GM12878 (cell line): ENCODE data around the gene RFFL. TPM values are rescaled to one million over a fixed set of nuclear protein-coding genes. Genes with fewer than 3 reads are reported as not detected.

Experiments
- ATAC-seq: fragments of 200-7000 bp; cut with Tn5 transposase; 3 replicates; pipeline ENCODE4 v1.9.1; 2020; ENCODE audit warnings: mild to moderate bottlenecking, moderate library complexity
- BruUV-seq: library from RNA; stranded (reverse); fragments of 400-500 nt; replicated peaks from 2 replicates; lab custom pipeline; 2021; lab: Mats Ljungman, UMichigan
- CTCF ChIA-PET: fragments of 300-600 bp; sonication (Branson Sonifier 250); formaldehyde crosslinking; extraction: SDS; loops from one replicate; lab custom pipeline; 2021; ENCODE audit warnings: inconsistent platforms; lab: Yijun Ruan, JAX
- POLR2A ChIA-PET: fragments of 350-600 bp; formaldehyde crosslinking; extraction: SDS; loops from one replicate; lab custom pipeline; 2021; ENCODE audit warnings: inconsistent platforms; lab: Charles Lee
- RAD21 ChIA-PET: fragments of 300-600 bp; sonication (Branson Sonifier 250); formaldehyde crosslinking; loops from one replicate; lab custom pipeline; 2023; ENCODE audit warnings: antibody characterized with exemption; ENCODE audit not compliant: unreplicated experiment; lab: Charles Lee
- SMC1A ChIA-PET: fragments of 300-600 bp; sonication (Branson Sonifier 250); formaldehyde crosslinking; loops from one replicate; lab custom pipeline; 2023; ENCODE audit not compliant: unreplicated experiment, uncharacterized antibody; lab: Charles Lee
- DNase-seq: peaks from one replicate; pipeline ENCODE4 v3.0.0-alpha.2; 2011; ENCODE audit warnings: low read depth, low spot score
- FAIRE-seq: peaks from 3 replicates; lab custom pipeline; 2011; peaks lifted over from hg19 to GRCh38; lab: Jason Lieb, UNC
- H2AFZ ChIP-seq: 2 replicates; pipeline ENCODE4 v1.6.0; 2011; ENCODE audit warnings: low read depth, low read length, control low read depth; ENCODE audit not compliant: control insufficient read depth
- H3K27ac ChIP-seq: 2 replicates; pipeline ENCODE4 v1.5.1; 2011; ENCODE audit warnings: control low read depth; ENCODE audit not compliant: control insufficient read depth, insufficient read depth
- H3K27me3 ChIP-seq, 2 experiments: replicated peaks in 1 of 2; 2 replicates each; pipeline versions ENCODE4 v1.6.0 to v1.6.1; 2011; ENCODE audit warnings: low read length in 1 of 2; ENCODE audit not compliant: control insufficient read depth in 2 of 2, insufficient read depth in 2 of 2
- H3K36me3 ChIP-seq, 2 experiments: 2 replicates each; pipeline ENCODE4 v1.5.1; 2011; ENCODE audit warnings: low read length in 1 of 2; ENCODE audit not compliant: control insufficient read depth in 2 of 2, insufficient read depth in 2 of 2
- H3K4me1 ChIP-seq: 2 replicates; pipeline ENCODE4 v1.6.1; 2011; ENCODE audit warnings: mild to moderate bottlenecking, low read length, moderate library complexity, mixed read lengths; ENCODE audit not compliant: control insufficient read depth, insufficient read depth
- H3K4me2 ChIP-seq: 2 replicates; pipeline ENCODE4 v1.6.0; 2011; ENCODE audit warnings: control low read depth; ENCODE audit not compliant: control insufficient read depth, insufficient read depth
- H3K4me3 ChIP-seq: fragments of 200-600 bp; sonication (generic); 2 replicates; pipeline ENCODE4 v1.5.1; 2016
- H3K79me2 ChIP-seq: 2 replicates; pipeline ENCODE4 v1.6.0; 2011; ENCODE audit warnings: low read length; ENCODE audit not compliant: control insufficient read depth, insufficient read depth
- H3K9ac ChIP-seq: 2 replicates; pipeline ENCODE4 v1.8.0; 2011; ENCODE audit warnings: low read length, control low read depth, mixed read lengths; ENCODE audit not compliant: control insufficient read depth, insufficient read depth
- H3K9me3 ChIP-seq: replicated peaks from 3 replicates; pipeline ENCODE4 v1.5.1; 2011; ENCODE audit warnings: mild to moderate bottlenecking, low read length; ENCODE audit not compliant: control insufficient read depth, insufficient read depth
- H4K20me1 ChIP-seq: 2 replicates; pipeline ENCODE4 v1.6.0; 2011; ENCODE audit not compliant: control insufficient read depth, insufficient read depth
- BACH1 ChIP-seq: fragments of 450-650 bp; IDR thresholded peaks from 2 replicates; pipeline ENCODE4 v1.6.1; 2017; ENCODE audit warnings: mild to moderate bottlenecking, borderline replicate concordance
- BMI1 ChIP-seq: fragments of 450-650 bp; IDR thresholded peaks from 2 replicates; pipeline ENCODE4 v1.6.1; 2016; ENCODE audit warnings: mild to moderate bottlenecking, moderate library complexity, borderline replicate concordance
- CBX5 ChIP-seq: sonication (generic); IDR thresholded peaks from 2 replicates; pipeline ENCODE4 v1.6.1; 2016; ENCODE audit warnings: low read depth, moderate library complexity, mild to moderate bottlenecking, inconsistent platforms
- CREM ChIP-seq: IDR thresholded peaks from 2 replicates; pipeline ENCODE4 v1.6.1; 2014; ENCODE audit warnings: antibody characterized with exemption, low read depth
- DPF2 ChIP-seq: fragments of 450-650 bp; IDR thresholded peaks from 2 replicates; pipeline ENCODE4 v1.6.1; 2017; ENCODE audit warnings: mild to moderate bottlenecking
- EGR1 ChIP-seq, 2 experiments: IDR thresholded peaks; 1 replicate in 1 of 2; 2 replicates in 1 of 2; pipeline ENCODE4 v1.6.1; 2011 to 2012; ENCODE audit warnings: low read depth in 2 of 2, low read length in 2 of 2, borderline replicate concordance in 1 of 2, mild to moderate bottlenecking in 1 of 2, moderate library complexity in 1 of 2
- IRF4 ChIP-seq: IDR thresholded peaks from 2 replicates; pipeline ENCODE4 v1.6.1; 2011; ENCODE audit warnings: low read depth, low read length
- PBX3 ChIP-seq: IDR thresholded peaks from 2 replicates; pipeline ENCODE4 v1.6.1; 2011; ENCODE audit warnings: mild to moderate bottlenecking, low read depth, low read length, moderate library complexity; ENCODE audit not compliant: insufficient replicate concordance
- RB1 ChIP-seq: fragments of 450-650 bp; formaldehyde crosslinking; IDR thresholded peaks from 2 replicates; pipeline ENCODE4 v1.6.1; 2017; ENCODE audit warnings: mild to moderate bottlenecking, borderline replicate concordance
- SMARCA5 ChIP-seq: fragments of 450-650 bp; IDR thresholded peaks from 2 replicates; pipeline ENCODE4 v1.6.1; 2017; ENCODE audit warnings: mild to moderate bottlenecking
- SMC3 ChIP-seq: IDR thresholded peaks from 2 replicates; pipeline ENCODE4 v1.6.1; 2011; ENCODE audit warnings: low read length, improper control_type of control experiment, borderline replicate concordance
- SP1 ChIP-seq: IDR thresholded peaks from one replicate; pipeline ENCODE4 v1.6.1; 2011; ENCODE audit warnings: low read depth, low read length
- WRNIP1 ChIP-seq: IDR thresholded peaks from 2 replicates; pipeline ENCODE4 v1.6.1; 2011; ENCODE audit warnings: low read depth, low read length, improper control_type of control experiment, borderline replicate concordance
- ZBED1 ChIP-seq: IDR thresholded peaks from 2 replicates; pipeline ENCODE4 v1.6.1; 2016; ENCODE audit warnings: borderline replicate concordance
- ZNF207 ChIP-seq: fragments of 450-650 bp; IDR thresholded peaks from 2 replicates; pipeline ENCODE4 v1.6.1; 2014; ENCODE audit warnings: antibody characterized with exemption, mild to moderate bottlenecking, borderline replicate concordance
- whole genome bisulfite sequencing: methylation state at CpG from one replicate; pipeline ENCODE4 v1.1.6; 2016; ENCODE audit warnings: low lambda C conversion rate; ENCODE audit not compliant: insufficient replicate concordance, insufficient coverage; ENCODE audit errors: missing lambda C conversion rate; 5-methylcytosine and 5-hydroxymethylcytosine counted together
- in situ Hi-C: fragments of 300-500 bp; cut with MboI; formaldehyde crosslinking; loops from 9 replicates; pipeline ENCODE4 v1.14.3; 2018; ENCODE audit warnings: mixed read lengths
- intact Hi-C: fragments of 100-400 bp; cut with micrococcal nuclease; formaldehyde crosslinking; loops from one replicate; pipeline ENCODE4 v1.14.2; 2022; ENCODE audit not compliant: unreplicated experiment
- polyA plus RNA-seq, 11 experiments: library from polyadenylated mRNA; depleted of rRNA in 4 of 11; unstranded in 6 of 11; stranded (reverse) in 5 of 11; fragments of >200 nt; fragmentation: Nextera tagmentation in 4 of 11; fragmentation: Illumina TruSeq in 1 of 11; extraction: Ambion mirVana in 4 of 11; extraction: Trizol in 1 of 11; gene quantifications; 1 replicate in 1 of 11; 2 replicates in 10 of 11; pipeline versions ENCODE4 v1.2.1 to v1.2.3, GENCODE V29; 2011 to 2016; ENCODE audit warnings: inconsistent platforms in 2 of 11, missing spikeins in 2 of 11, low read depth in 1 of 11
- total RNA-seq, 4 experiments: library from RNA; depleted of rRNA in 3 of 4; stranded (reverse); fragments of >200 nt in 3 of 4; fragmentation: Illumina TruSeq in 1 of 4; extraction: Trizol in 1 of 4; gene quantifications; 2 replicates each; pipeline versions ENCODE4 v1.2.1 to v1.2.3, GENCODE V29; 2013 to 2021
- TF ChIP-seq, protein P1 (sequence below): fragments of 450-650 bp; IDR thresholded peaks from 2 replicates; pipeline ENCODE4 v1.6.1; 2017; ENCODE audit warnings: mild to moderate bottlenecking, moderate library complexity

Gene RFFL
- total and polyA plus RNA-seq, 10 of the 15 experiments (the other 5 are each of a cell fraction or from before 2014, with no cell fraction given), result 4.7 to 56.1 (median 26.9) TPM

DNA sequence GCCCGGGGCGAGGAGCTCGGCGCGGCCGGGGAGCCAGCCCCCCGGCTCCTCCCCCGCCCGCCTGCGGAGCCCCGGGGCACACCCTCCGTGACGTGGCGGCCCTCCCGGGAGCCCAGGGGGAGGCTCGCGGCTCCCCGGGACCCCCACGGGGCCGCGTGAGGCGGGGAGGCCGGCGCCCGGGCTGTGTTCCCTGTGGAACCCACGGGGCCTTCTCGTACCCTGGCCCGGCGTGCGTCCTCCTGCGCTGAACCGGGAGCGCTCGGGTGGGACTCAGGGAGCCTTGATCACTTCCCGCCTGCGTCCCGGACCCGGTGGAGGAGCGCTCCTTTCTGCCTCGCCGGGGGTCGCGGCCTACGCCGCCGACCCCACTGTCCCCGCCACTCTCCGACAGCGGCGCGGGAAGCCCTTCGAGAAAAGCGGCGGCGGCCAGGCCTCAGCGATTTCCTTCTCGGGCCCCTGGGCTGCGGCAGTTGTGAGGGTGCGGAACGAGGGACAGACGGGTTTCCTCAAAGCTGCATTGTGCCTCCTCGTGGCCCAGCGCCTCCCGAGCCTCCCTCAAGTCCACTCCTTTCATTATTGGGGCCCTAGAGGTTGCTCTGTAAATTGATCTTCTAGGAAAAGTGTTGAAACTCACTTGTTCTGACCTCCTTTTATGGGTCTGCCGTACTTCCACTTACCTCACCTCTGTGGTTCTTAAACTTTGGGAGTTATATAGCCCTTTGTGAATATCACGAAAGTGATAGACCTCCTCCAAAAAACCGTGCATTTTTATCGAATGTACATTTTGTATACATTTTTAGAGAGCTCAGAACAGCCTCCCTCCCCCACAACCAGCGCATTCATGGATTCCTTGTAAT is 82.6 kb downstream of the RFFL start:
- FAIRE-seq, result no peak
- Histone ChIP-seq H3K36me3 (peaks cover 0 to 4% of the 10 kb centered on the region in 2 experiments; a peak in 1 of 4 replicates), H3K9me3 (no peaks in the 10 kb centered on the region), H3K9ac (peak overlapping the region; percentile 89), H3K4me3 (peak overlapping the region; percentile 89), H3K27me3 (no peaks in the 10 kb centered on the region), H3K4me2 (peak overlapping the region; percentile 86), H3K4me1 (peaks cover 12% of the 10 kb centered on the region), H2AFZ (peak overlapping the region; percentile 77), H4K20me1 (no peaks in the 10 kb centered on the region), H3K27ac (peak overlapping the region; percentile 85), H3K79me2 (peaks cover 22% of the 10 kb centered on the region)
- DNase-seq, result peak; percentile 27
- peak; percentile 89 for ATAC-seq
- 1% methylated on average over 57 of the region's 69 CpGs for WGBS
- in situ Hi-C loops, result no loop called here
- CTCF ChIA-PET, result interaction anchor here (0.6 to 3.9 kb wide), 11 partner anchors 10 to 212 kb away, joined by 3 to 16 read pairs (median 4); partner anchors contain the start of genes CCT6B and ZNF830
- RAD21 ChIA-PET, result interaction anchor here (0.7 to 2.4 kb wide), 9 partner anchors 38 to 438 kb away, joined by 3 to 17 read pairs (median 4); partner anchors contain the start of gene RFFL
- SMC1A ChIA-PET, result interaction anchor here (0.6 to 2.6 kb wide), 11 partner anchors 10 to 557 kb away, joined by 3 to 20 read pairs (median 3); partner anchors contain the start of gene SLFN12L
- intact Hi-C loops, result loop anchor here (5.0 to 10.0 kb wide), 3 partner anchors 106 to 556 kb away; partner anchors contain the start of gene RAD51D
- BruUV-seq, result no TSS peak
- POLR2A ChIA-PET, result interaction anchor here (1.1 to 2.5 kb wide), 5 partner anchors 10 to 138 kb away, joined by 4 to 8 read pairs (median 6); partner anchors contain the start of genes CCT6B, RAD51D and ZNF830
- TF ChIP-seq ZNF207 (no peak; the same call in 1 of the 2 replicates), BACH1 (peak; percentile 77), RB1 (peak; percentile 36; the same call in 1 of the 2 replicates), SMC3 (peak; percentile 23; the same call in 1 of the 2 replicates), DPF2 (peak; percentile 82; the same call in 1 of the 2 replicates), IRF4 (no peak), EGR1 (IDR thresholded peaks at IDR 0.05; ENCODE audit: borderline replicate concordance in 1 of 2, low read depth in 2 of 2, low read length in 2 of 2) (peak in 1 of 2 experiments; percentile 51; a peak in 1 of 3 replicates), CREM (peak; percentile 32), BMI1 (no peak), ZBED1 (no peak), WRNIP1 (no peak), CBX5 (0 out of 2 replicates have a peak, but pooled peaks have one; percentile 49), SP1 (peak; percentile 39), PBX3 (no peak), SMARCA5 (0 out of 2 replicates have a peak, but pooled peaks have one; percentile 59)
- TF ChIP-seq, protein P1, sequence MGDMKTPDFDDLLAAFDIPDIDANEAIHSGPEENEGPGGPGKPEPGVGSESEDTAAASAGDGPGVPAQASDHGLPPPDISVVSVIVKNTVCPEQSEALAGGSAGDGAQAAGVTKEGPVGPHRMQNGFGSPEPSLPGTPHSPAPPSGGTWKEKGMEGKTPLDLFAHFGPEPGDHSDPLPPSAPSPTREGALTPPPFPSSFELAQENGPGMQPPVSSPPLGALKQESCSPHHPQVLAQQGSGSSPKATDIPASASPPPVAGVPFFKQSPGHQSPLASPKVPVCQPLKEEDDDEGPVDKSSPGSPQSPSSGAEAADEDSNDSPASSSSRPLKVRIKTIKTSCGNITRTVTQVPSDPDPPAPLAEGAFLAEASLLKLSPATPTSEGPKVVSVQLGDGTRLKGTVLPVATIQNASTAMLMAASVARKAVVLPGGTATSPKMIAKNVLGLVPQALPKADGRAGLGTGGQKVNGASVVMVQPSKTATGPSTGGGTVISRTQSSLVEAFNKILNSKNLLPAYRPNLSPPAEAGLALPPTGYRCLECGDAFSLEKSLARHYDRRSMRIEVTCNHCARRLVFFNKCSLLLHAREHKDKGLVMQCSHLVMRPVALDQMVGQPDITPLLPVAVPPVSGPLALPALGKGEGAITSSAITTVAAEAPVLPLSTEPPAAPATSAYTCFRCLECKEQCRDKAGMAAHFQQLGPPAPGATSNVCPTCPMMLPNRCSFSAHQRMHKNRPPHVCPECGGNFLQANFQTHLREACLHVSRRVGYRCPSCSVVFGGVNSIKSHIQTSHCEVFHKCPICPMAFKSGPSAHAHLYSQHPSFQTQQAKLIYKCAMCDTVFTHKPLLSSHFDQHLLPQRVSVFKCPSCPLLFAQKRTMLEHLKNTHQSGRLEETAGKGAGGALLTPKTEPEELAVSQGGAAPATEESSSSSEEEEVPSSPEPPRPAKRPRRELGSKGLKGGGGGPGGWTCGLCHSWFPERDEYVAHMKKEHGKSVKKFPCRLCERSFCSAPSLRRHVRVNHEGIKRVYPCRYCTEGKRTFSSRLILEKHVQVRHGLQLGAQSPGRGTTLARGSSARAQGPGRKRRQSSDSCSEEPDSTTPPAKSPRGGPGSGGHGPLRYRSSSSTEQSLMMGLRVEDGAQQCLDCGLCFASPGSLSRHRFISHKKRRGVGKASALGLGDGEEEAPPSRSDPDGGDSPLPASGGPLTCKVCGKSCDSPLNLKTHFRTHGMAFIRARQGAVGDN, result 0 out of 2 replicates have a peak, but pooled peaks have one; percentile 34
